Ishikawa (cell line): Measurements from ENCODE around the gene HES6.
A peak's percentile ranks its signal among the peaks of the same experiment; 100 is the strongest.

ENCODE experiments used
- CEBPB ChIP-seq: IDR thresholded peaks from 2 replicates; pipeline ENCODE4 v1.6.1; 2012
- CREB1 ChIP-seq: IDR thresholded peaks from 2 replicates; pipeline ENCODE4 v1.6.1; 2012; ENCODE audit warnings: low read depth
- EGR1 ChIP-seq: IDR thresholded peaks from 2 replicates; pipeline ENCODE4 v1.6.1; 2012
- EP300 ChIP-seq: IDR thresholded peaks from 2 replicates; pipeline ENCODE4 v1.6.1; 2012; ENCODE audit warnings: borderline replicate concordance
- FOXM1 ChIP-seq: IDR thresholded peaks from 2 replicates; pipeline ENCODE4 v1.6.1; 2012; ENCODE audit warnings: low read depth, borderline replicate concordance
- NFIC ChIP-seq: IDR thresholded peaks from 2 replicates; pipeline ENCODE4 v1.6.1; 2012
- RAD21 ChIP-seq: IDR thresholded peaks from 2 replicates; pipeline ENCODE4 v1.6.1; 2012; ENCODE audit warnings: low read depth
- TAF1 ChIP-seq: IDR thresholded peaks from 2 replicates; pipeline ENCODE4 v1.6.1; 2012; ENCODE audit warnings: low read depth, mild to moderate bottlenecking
- TCF12 ChIP-seq: IDR thresholded peaks from 2 replicates; pipeline ENCODE4 v1.6.1; 2012; ENCODE audit warnings: low read depth
- TEAD4 ChIP-seq: IDR thresholded peaks from 2 replicates; pipeline ENCODE4 v1.6.1; 2012
- USF1 ChIP-seq: IDR thresholded peaks from 2 replicates; pipeline ENCODE4 v1.6.1; 2012
- YY1 ChIP-seq: IDR thresholded peaks from 2 replicates; pipeline ENCODE4 v1.6.1; 2012; ENCODE audit warnings: low read depth
- ZBTB7A ChIP-seq: IDR thresholded peaks from 2 replicates; pipeline ENCODE4 v1.6.1; 2012; ENCODE audit warnings: low read depth
- TF ChIP-seq, protein P1 (sequence below): IDR thresholded peaks from 2 replicates; pipeline ENCODE4 v1.6.1; 2012; ENCODE audit warnings: low read depth, mild to moderate bottlenecking
- TF ChIP-seq, protein P2 (sequence below): IDR thresholded peaks from 2 replicates; pipeline ENCODE4 v1.6.1; 2012

Gene HES6

DNA sequence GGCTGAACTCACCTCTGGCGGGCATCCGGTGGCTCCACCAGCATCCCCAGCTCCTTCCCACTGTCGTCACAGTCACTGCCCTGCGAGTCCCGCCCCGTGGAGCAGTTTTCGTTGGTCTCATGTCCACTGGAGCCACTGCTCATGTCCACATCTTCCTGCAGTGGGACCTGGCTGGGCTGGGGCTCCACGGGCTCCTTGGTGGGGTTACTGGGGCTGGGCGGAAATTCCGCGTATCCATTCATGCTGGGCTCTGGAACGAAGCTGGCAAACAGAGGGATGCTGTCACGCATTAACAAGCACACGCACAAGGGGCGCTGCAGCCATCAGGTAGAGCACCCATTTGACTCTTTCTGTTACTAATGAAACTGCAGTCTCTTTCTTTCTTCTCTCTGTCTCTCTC, 37.9 kb upstream of the HES6 start:
- TF ChIP-seq TAF1 = no peak
- peak; percentile 37; the same call in 1 of the 2 replicates for TF ChIP-seq RAD21

DNA sequence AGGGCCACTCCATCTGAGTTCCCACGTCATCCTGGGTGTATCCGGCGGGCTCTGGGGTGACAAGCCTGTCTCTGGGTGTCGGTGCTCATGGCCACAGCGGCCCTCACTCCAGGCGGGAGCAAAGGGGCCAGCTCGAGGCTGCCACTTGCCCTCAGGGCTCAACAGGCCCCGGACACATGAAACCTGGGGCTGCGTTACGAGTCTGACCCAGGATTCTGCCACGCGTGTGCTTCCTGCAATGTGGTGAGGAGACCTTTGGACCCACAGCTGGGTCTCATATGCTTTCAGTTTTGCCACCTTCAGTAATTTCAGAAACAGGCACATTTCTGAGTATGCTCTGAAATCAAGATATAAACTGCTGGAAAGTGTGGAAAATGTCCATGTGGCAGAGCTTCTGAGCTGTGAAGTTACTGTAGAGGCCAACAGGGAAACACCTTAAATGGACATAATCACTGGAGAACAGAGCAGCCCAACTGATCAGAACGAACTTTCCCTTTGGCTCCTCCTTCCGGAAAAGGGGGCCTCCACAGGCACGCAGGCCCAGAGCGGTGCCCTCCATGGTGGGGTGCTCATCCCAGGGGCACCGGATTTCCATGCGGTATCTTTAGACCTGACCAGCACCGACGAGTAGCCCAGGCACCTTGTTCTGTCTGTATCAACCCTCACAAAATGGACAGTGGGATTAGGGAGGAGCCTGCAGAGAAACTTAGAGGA, 34.5 kb upstream of the HES6 start:
- no peak for TF ChIP-seq RAD21
- TF ChIP-seq EP300 = no peak
- no peak for TF ChIP-seq CEBPB
- TF ChIP-seq, protein P1, sequence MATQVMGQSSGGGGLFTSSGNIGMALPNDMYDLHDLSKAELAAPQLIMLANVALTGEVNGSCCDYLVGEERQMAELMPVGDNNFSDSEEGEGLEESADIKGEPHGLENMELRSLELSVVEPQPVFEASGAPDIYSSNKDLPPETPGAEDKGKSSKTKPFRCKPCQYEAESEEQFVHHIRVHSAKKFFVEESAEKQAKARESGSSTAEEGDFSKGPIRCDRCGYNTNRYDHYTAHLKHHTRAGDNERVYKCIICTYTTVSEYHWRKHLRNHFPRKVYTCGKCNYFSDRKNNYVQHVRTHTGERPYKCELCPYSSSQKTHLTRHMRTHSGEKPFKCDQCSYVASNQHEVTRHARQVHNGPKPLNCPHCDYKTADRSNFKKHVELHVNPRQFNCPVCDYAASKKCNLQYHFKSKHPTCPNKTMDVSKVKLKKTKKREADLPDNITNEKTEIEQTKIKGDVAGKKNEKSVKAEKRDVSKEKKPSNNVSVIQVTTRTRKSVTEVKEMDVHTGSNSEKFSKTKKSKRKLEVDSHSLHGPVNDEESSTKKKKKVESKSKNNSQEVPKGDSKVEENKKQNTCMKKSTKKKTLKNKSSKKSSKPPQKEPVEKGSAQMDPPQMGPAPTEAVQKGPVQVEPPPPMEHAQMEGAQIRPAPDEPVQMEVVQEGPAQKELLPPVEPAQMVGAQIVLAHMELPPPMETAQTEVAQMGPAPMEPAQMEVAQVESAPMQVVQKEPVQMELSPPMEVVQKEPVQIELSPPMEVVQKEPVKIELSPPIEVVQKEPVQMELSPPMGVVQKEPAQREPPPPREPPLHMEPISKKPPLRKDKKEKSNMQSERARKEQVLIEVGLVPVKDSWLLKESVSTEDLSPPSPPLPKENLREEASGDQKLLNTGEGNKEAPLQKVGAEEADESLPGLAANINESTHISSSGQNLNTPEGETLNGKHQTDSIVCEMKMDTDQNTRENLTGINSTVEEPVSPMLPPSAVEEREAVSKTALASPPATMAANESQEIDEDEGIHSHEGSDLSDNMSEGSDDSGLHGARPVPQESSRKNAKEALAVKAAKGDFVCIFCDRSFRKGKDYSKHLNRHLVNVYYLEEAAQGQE = no peak
- no peak for TF ChIP-seq FOXM1
- TF ChIP-seq, protein P2, sequence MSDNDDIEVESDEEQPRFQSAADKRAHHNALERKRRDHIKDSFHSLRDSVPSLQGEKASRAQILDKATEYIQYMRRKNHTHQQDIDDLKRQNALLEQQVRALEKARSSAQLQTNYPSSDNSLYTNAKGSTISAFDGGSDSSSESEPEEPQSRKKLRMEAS = no peak
- TF ChIP-seq TCF12 = no peak
- TF ChIP-seq ZBTB7A = no peak
- TF ChIP-seq TEAD4 = no peak
- no peak for TF ChIP-seq TAF1
- no peak for TF ChIP-seq USF1
- TF ChIP-seq CREB1 = no peak
- TF ChIP-seq NFIC = no peak
- no peak for TF ChIP-seq EGR1
- no peak for TF ChIP-seq YY1

DNA sequence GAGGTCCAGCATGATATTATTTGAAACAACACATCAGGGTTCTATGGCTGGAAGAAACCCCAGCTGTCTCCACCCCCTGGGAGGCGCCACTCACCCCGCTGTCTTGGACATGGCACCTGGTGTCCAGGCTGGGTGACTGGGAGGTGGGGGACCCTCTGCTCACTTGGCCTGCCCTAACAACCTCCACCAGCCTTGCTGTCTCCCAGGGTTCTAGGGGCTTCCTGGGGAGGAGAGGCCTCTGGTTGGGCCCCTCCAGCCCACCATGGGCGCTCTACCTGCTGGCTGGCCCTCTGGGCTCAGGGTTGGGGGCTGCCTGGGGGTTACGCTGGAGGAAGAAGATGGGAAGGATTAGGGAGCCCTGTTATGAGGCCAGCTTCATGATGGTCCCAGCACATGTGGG, 32.3 kb upstream of the HES6 start:
- no peak for TF ChIP-seq FOXM1
- no peak for TF ChIP-seq YY1
- TF ChIP-seq EGR1 = no peak
- TF ChIP-seq, protein P1 = no peak
- TF ChIP-seq EP300 = no peak
- no peak for TF ChIP-seq TCF12
- TF ChIP-seq RAD21 = no peak
- TF ChIP-seq NFIC = no peak
- no peak for TF ChIP-seq ZBTB7A
- TF ChIP-seq TAF1 = no peak
- TF ChIP-seq USF1 = no peak
- TF ChIP-seq CEBPB = no peak
- TF ChIP-seq CREB1 = no peak

DNA sequence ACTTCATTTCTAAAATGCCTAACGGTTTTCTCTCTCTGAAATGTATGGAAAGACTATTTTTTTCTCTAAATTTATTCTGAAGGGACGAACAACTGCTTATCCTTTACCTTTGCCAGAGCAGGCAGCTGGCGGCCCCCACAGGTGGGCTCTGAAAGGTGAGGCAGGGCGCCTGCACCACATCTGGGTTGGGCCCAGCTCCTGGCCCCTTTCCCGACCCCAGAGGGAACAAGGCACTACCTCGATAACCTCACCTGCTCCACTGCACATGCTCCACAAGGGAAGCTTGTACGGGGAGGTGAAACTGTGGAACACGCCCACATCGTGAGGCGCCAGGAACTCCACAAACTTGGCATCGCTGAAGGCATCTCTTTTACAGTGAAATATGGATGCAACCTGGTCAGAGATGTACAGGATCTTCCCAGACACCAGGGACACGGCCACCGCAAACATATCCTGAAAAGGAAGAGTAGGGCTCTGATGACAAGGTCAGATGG, 31.3 kb upstream of the HES6 start:
- TF ChIP-seq EGR1 (no peak), RAD21 (no peak), YY1 (no peak), EP300 (no peak), TEAD4 (no peak), FOXM1 (no peak), TAF1 (no peak), ZBTB7A (no peak), CREB1 (no peak), CEBPB (no peak), USF1 (no peak), TCF12 (no peak), NFIC (no peak)
- TF ChIP-seq, protein P2 = no peak
- TF ChIP-seq, protein P1 = no peak
